Panc1 (cell line): ENCODE measurements around the gene SPCS2.

ENCODE experiments used
- CTCF ChIP-seq: fragments of 450-650 bp; IDR thresholded peaks from 2 replicates; pipeline ENCODE4 v1.5.1; 2017; ENCODE audit warnings: mild to moderate bottlenecking
- REST ChIP-seq, 2 experiments: IDR thresholded peaks; 2 replicates each; pipeline ENCODE4 v1.6.1; 2011 to 2012; ENCODE audit warnings: low read depth in 2 of 2, control low read depth in 1 of 2, low read length in 1 of 2, mild to moderate bottlenecking in 1 of 2, moderate library complexity in 1 of 2; ENCODE audit not compliant: insufficient read depth in 1 of 2

GRCh38 chr11:74926304-74927030, 22.6 kb upstream of the SPCS2 start:
- TF ChIP-seq REST (IDR thresholded peaks at IDR 0.05; ENCODE audit: insufficient read depth in 1 of 2, low read depth in 2 of 2, low read length in 1 of 2) (no peak), CTCF (no peak)
